GM18519 (cell line): Measurements from ENCODE around the gene LBX2.
"Not testable (repeated sequence)": the region's sequence is repeated elsewhere in the genome, so short reads cannot be mapped to it uniquely, and the experiment has no call there.

Experiments
- ATAC-seq: cut with Tn5 transposase; IDR thresholded peaks from one replicate; pipeline ENCODE4 v1.9.1; 2021; ENCODE audit warnings: mild to moderate bottlenecking, moderate library complexity; ENCODE audit not compliant: unreplicated experiment, low FRiP score

LBX2 gene

GRCh38 chr2:74459503-74460118, 39.8 kb downstream of the LBX2 start:
- not testable (repeated sequence) for ATAC-seq

- ATAC-seq = no peak
These were observed 40.5 kb downstream of the LBX2 start for GRCh38 chr2:74458938-74459363.

- ATAC-seq = peak; percentile 79
These were observed 41.1 kb downstream of the LBX2 start, which contains the start of gene WBP1 for GRCh38 chr2:74458132-74458937. TSS of gene WBP1 (plus strand) at chr2:74458438. CDS start at chr2:74458603, 165 bp downstream.

- peak; percentile 4 for ATAC-seq
These were observed 41.8 kb downstream of the LBX2 start for GRCh38 chr2:74457549-74458131.

- no peak for ATAC-seq
These were observed 42.3 kb downstream of the LBX2 start for GRCh38 chr2:74457129-74457548.

GRCh38 chr2:74454654-74455511, 44.5 kb downstream of the LBX2 start, which contains the start of gene INO80B:
TSS of gene INO80B (plus strand) at chr2:74455087. CDS start at chr2:74455117, 30 bp downstream.
- ATAC-seq = peak; percentile 57

- no peak for ATAC-seq
These were observed 48.7 kb downstream of the LBX2 start for GRCh38 chr2:74450570-74451190.

GRCh38 chr2:74448771-74449170, 50.6 kb downstream of the LBX2 start:
- ATAC-seq = no peak
